GM06990 (cell line): ENCODE measurements around the gene FAM131C.
"Not testable (repeated sequence)": the region's sequence is repeated elsewhere in the genome, so short reads cannot be mapped to it uniquely, and the experiment has no call there.

Experiments used
- DNase-seq: peaks from one replicate; pipeline ENCODE4 v3.0.0-alpha.2; 2011; ENCODE audit not compliant: insufficient read length; ENCODE audit errors: extremely low read depth
- H3K27me3 ChIP-seq: replicated peaks from 2 replicates; pipeline ENCODE4 v1.6.0; 2011; ENCODE audit warnings: low read length; ENCODE audit not compliant: control insufficient read depth, insufficient read depth
- H3K36me3 ChIP-seq: 2 replicates; pipeline ENCODE4 v1.5.1; 2011; ENCODE audit warnings: low read length; ENCODE audit not compliant: control insufficient read depth, insufficient read depth
- H3K4me3 ChIP-seq: replicated peaks from 2 replicates; pipeline ENCODE4 v1.5.1; 2011; ENCODE audit warnings: low read depth, mild to moderate bottlenecking, control low read depth, low read length
- CTCF ChIP-seq: IDR thresholded peaks from 2 replicates; pipeline ENCODE4 v1.5.1; 2011; ENCODE audit warnings: low read length, control low read depth, mild to moderate bottlenecking, inconsistent platforms; ENCODE audit not compliant: insufficient read depth, poor library complexity, severe bottlenecking

The FAM131C gene

GRCh38 chr1:16023050-16023653, 50.3 kb downstream of the FAM131C start:
- no peak for DNase-seq
- no peak for TF ChIP-seq CTCF

GRCh38 chr1:16022393-16022792, 51.1 kb downstream of the FAM131C start:
- no peak for DNase-seq
- Histone ChIP-seq H3K36me3 (no peaks in the 10 kb centered on the region), H3K4me3 (no peak overlapping the region), H3K27me3 (peaks cover 5% of the 10 kb centered on the region; the same call in 1 of the 2 replicates)
- no peak for TF ChIP-seq CTCF

More at GRCh38 chr1:16023050-16023653, 50.3 kb downstream of the FAM131C start:
- H3K4me3 ChIP-seq, result no peak overlapping the region
- peaks cover 5% of the 10 kb centered on the region; the same call in 1 of the 2 replicates for H3K27me3 ChIP-seq
- no peaks in the 10 kb centered on the region for H3K36me3 ChIP-seq

GRCh38 chr1:16021681-16022080, 51.8 kb downstream of the FAM131C start, which contains the start of gene CLCNKA:
CLCNKA (plus strand) TSS chr1:16022036; CDS start chr1:16022620, 584 bp downstream.
- no peak within 1 kb of the TSS for H3K4me3 ChIP-seq
- H3K27me3 ChIP-seq, result peaks cover 5% of the 10 kb centered on the region; the same call in 1 of the 2 replicates
- DNase-seq, result no peak
- no peaks in the 10 kb centered on the region for H3K36me3 ChIP-seq
- TF ChIP-seq CTCF, result no peak

- H3K36me3 ChIP-seq, H3K27me3 ChIP-seq, H3K4me3 ChIP-seq, DNase-seq: not testable (repeated sequence)
Observed at GRCh38 chr1:16020878-16021277, 52.6 kb downstream of the FAM131C start.

- TF ChIP-seq CTCF, result no peak
- H3K27me3 ChIP-seq, result peaks cover 5% of the 10 kb centered on the region; the same call in 1 of the 2 replicates
- no peak overlapping the region for H3K4me3 ChIP-seq
- DNase-seq, result no peak
- H3K36me3 ChIP-seq, result no peaks in the 10 kb centered on the region
Observed at GRCh38 chr1:16020325-16020724, 53.1 kb downstream of the FAM131C start.

- no peak for DNase-seq
- no peak for TF ChIP-seq CTCF
- Histone ChIP-seq H3K4me3 (no peak overlapping the region), H3K27me3 (peaks cover 5% of the 10 kb centered on the region; the same call in 1 of the 2 replicates), H3K36me3 (no peaks in the 10 kb centered on the region)
Observed at GRCh38 chr1:16019644-16020277, 53.7 kb downstream of the FAM131C start.
